K562 (cell line): ENCODE measurements around the gene DNAJB11. TPM values are rescaled to one million over a fixed set of nuclear protein-coding genes. Genes with fewer than 3 reads are reported as not detected.

Experiments used
- ESRRA ChIP-seq: fragments of 450-650 bp; IDR thresholded peaks from 2 replicates; pipeline ENCODE4 v1.6.1; 2014; ENCODE audit warnings: low read depth, mild to moderate bottlenecking, moderate library complexity, borderline replicate concordance
- EZH2 ChIP-seq: IDR thresholded peaks from 2 replicates; pipeline ENCODE4 v1.6.1; 2012; ENCODE audit warnings: low read depth, mild to moderate bottlenecking, inconsistent platforms, low read length, borderline replicate concordance
- FOS ChIP-seq: IDR thresholded peaks from 3 replicates; pipeline ENCODE4 v1.6.1; 2011; ENCODE audit not compliant: insufficient read length; ENCODE audit errors: extremely low read depth
- FOSL1 ChIP-seq: fragments of 200-800 bp; sonication (Bioruptor generic); conservative IDR thresholded peaks from 2 replicates; pipeline ENCODE4 v1.6.1; 2016; ENCODE audit warnings: missing genetic modification characterization, missing compliant biosample characterization
- GATAD2A ChIP-seq: fragments of 450-650 bp; IDR thresholded peaks from 2 replicates; pipeline ENCODE4 v1.6.1; 2017
- GMEB1 ChIP-seq: fragments of 250-450 bp; sonication (Bioruptor Pico); IDR thresholded peaks from 2 replicates; pipeline ENCODE4 v1.4.0; 2020; ENCODE audit warnings: mild to moderate bottlenecking
- KLF1 ChIP-seq: fragments of 450-650 bp; IDR thresholded peaks from 2 replicates; pipeline ENCODE4 v1.6.1; 2016; ENCODE audit warnings: missing genetic modification characterization, missing compliant biosample characterization
- MAX ChIP-seq: sonication (generic); formaldehyde crosslinking; IDR thresholded peaks from 2 replicates; pipeline ENCODE4 v1.9.0; 2022; ENCODE audit warnings: mild to moderate bottlenecking, missing genetic modification reagents
- MCM2 ChIP-seq: fragments of 450-650 bp; IDR thresholded peaks from 2 replicates; pipeline ENCODE4 v1.6.1; 2017; ENCODE audit warnings: low read depth, mild to moderate bottlenecking
- PTRF ChIP-seq: fragments of 450-650 bp; IDR thresholded peaks from 2 replicates; pipeline ENCODE4 v1.6.1; 2016; ENCODE audit warnings: mild to moderate bottlenecking, missing genetic modification characterization, missing compliant biosample characterization
- RBM39 ChIP-seq: fragments of 200-400 bp; formaldehyde crosslinking; optimal IDR thresholded peaks from 2 replicates; pipeline ENCODE3; 2018; ENCODE audit warnings: low read depth, low read length
- RHOXF2B ChIP-seq: fragments of 250-450 bp; sonication (Bioruptor Pico); conservative IDR thresholded peaks from 2 replicates; pipeline ENCODE4 v1.5.1; 2021
- TAL1 ChIP-seq: fragments of 450-650 bp; IDR thresholded peaks from 2 replicates; pipeline ENCODE4 v1.6.1; 2016; ENCODE audit warnings: mild to moderate bottlenecking
- TCF7L2 ChIP-seq: fragments of 150-350 bp; IDR thresholded peaks from 2 replicates; pipeline ENCODE4 v1.6.1; 2016; ENCODE audit warnings: low read depth, mild to moderate bottlenecking, low read length, moderate library complexity
- TRIM24 ChIP-seq, 2 experiments: fragments of 450-650 bp; IDR thresholded peaks; 2 replicates each; pipeline ENCODE4 v1.6.1; 2016
- U2AF1 ChIP-seq: fragments of 200-400 bp; formaldehyde crosslinking; optimal IDR thresholded peaks from 2 replicates; pipeline ENCODE3; 2017; ENCODE audit warnings: mild to moderate bottlenecking, low read depth, low read length, moderate library complexity
- U2AF2 ChIP-seq: fragments of 200-400 bp; formaldehyde crosslinking; optimal IDR thresholded peaks from 2 replicates; pipeline ENCODE3; 2017; ENCODE audit warnings: low read depth, mild to moderate bottlenecking, low read length
- UBTF ChIP-seq, 2 experiments: IDR thresholded peaks; 2 replicates each; pipeline ENCODE4 v1.6.1; 2012; ENCODE audit warnings: improper control_type of control experiment in 2 of 2, low read depth in 2 of 2, low read length in 2 of 2, borderline replicate concordance in 1 of 2
- YBX1 ChIP-seq: fragments of 450-650 bp; IDR thresholded peaks from 2 replicates; pipeline ENCODE4 v1.7.1; 2016; ENCODE audit warnings: mild to moderate bottlenecking
- ZMIZ1 ChIP-seq, 2 experiments: fragments of 150-350 bp in 1 of 2; IDR thresholded peaks; 2 replicates each; pipeline ENCODE4 v1.6.1; 2012 to 2016; ENCODE audit warnings: low read depth in 2 of 2, low read length in 2 of 2, mild to moderate bottlenecking in 1 of 2, moderate library complexity in 1 of 2
- ZNF584 ChIP-seq: fragments of 200-800 bp; sonication (Bioruptor generic); IDR thresholded peaks from 2 replicates; pipeline ENCODE4 v1.6.1; 2016; ENCODE audit warnings: low read depth, mild to moderate bottlenecking, missing genetic modification characterization, missing compliant biosample characterization
- ZNF75A ChIP-seq: fragments of 450-650 bp; formaldehyde crosslinking; IDR thresholded peaks from 2 replicates; pipeline ENCODE4 v1.4.0; 2020; ENCODE audit warnings: mild to moderate bottlenecking
- ZNF785 ChIP-seq: fragments of 250-450 bp; sonication (Bioruptor Pico); IDR thresholded peaks from 2 replicates; pipeline ENCODE4 v1.4.0; 2020; ENCODE audit warnings: mild to moderate bottlenecking
- polyA plus RNA-seq, 8 experiments: library from polyadenylated mRNA; depleted of rRNA in 4 of 8; stranded (reverse) in 5 of 8; unstranded in 3 of 8; fragments of >200 nt; fragmentation: Nextera tagmentation in 2 of 8; fragmentation: Illumina TruSeq in 1 of 8; extraction: Ambion mirVana in 2 of 8; extraction: Trizol in 1 of 8; gene quantifications; 2 replicates each; pipeline versions ENCODE4 v1.2.1 to v1.2.3, GENCODE V29; 2011 to 2014; ENCODE audit warnings: inconsistent platforms in 1 of 8, missing spikeins in 1 of 8
- total RNA-seq, 7 experiments: library from RNA; depleted of rRNA in 6 of 7; stranded (reverse); fragments of >200 nt in 6 of 7; fragmentation: Illumina TruSeq in 2 of 7; extraction: Trizol in 2 of 7; gene quantifications; 2 replicates each; pipeline versions ENCODE4 v1.2.1 to v1.2.3, GENCODE V29; 2011 to 2021; ENCODE audit warnings: low replicate concordance in 1 of 7

Gene DNAJB11
- total and polyA plus RNA-seq, 9 of the 15 experiments (the other 6 are each of a cell fraction or from before 2014, with no cell fraction given) = 14.8 to 74.7 (median 63.8) TPM

- peak; percentile 40; the same call in 1 of the 2 replicates for TF ChIP-seq ZNF584 (CRISPR knock-in tag)
- no peak for TF ChIP-seq ZMIZ1 (IDR thresholded peaks at IDR 0.05; ENCODE audit: low read depth in 2 of 2, low read length in 2 of 2)
- 0 out of 2 replicates have a peak, but pooled peaks have one; percentile 15 for TF ChIP-seq ESRRA
- no peak for TF ChIP-seq U2AF2
- no peak; the same call in 1 of the 2 replicates for TF ChIP-seq FOSL1 (tag)
- TF ChIP-seq RBM39 = no peak
- no peak for TF ChIP-seq FOS
- no peak for TF ChIP-seq TAL1
- no peak for TF ChIP-seq PTRF (tag)
- no peak for TF ChIP-seq ZNF75A (CRISPR knock-in tag)
- no peak for TF ChIP-seq U2AF1
- TF ChIP-seq UBTF (IDR thresholded peaks at IDR 0.05; ENCODE audit: borderline replicate concordance in 1 of 2, low read depth in 2 of 2, low read length in 2 of 2) = no peak
- no peak for TF ChIP-seq ZNF785
- no peak for TF ChIP-seq KLF1 (tag)
- TF ChIP-seq RHOXF2B (CRISPR knock-in tag) = no peak
- TF ChIP-seq MAX = no peak
- no peak for TF ChIP-seq TCF7L2
- TF ChIP-seq GATAD2A = no peak
- TF ChIP-seq TRIM24 (IDR thresholded peaks at IDR 0.05) = peak; percentile 27 to 76; a peak in 2 of 4 replicates
- TF ChIP-seq EZH2 = no peak
- TF ChIP-seq MCM2 = no peak
- TF ChIP-seq GMEB1 = no peak; the same call in 1 of the 2 replicates
- TF ChIP-seq YBX1 = no peak
These were observed 26.2 kb downstream of the DNAJB11 start (continued) for GRCh38 chr3:186596568-186597287.
